ENCODE results near the gene STPG2.

DNA sequence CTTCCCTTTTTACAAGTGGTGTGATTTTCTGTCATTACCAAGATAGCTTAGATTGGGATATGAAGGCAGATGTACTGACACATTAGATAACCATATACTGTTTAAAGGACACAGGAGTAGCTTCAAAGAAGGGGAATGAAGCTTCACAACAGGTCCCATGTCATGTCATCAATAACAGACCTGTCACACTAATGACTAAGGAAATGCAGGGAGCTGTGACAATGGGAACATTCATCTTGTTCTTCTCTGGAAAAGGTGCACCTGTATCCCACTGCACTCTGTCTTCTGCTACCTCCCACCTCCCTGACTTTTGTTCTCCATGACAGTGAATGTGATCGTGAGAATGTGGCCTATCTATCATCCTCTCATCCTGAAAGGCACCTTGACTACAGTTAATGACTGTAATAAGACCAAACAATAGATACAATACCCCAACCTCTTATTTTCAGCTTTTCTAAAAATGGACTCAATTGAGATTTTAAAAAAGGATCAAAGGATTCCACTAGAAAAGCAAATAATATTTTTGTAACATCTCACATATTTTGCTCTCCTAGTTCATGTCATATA lies 472.5 kb downstream of the STPG2 start:
- TF ChIP-seq SP1 (IDR thresholded peaks at IDR 0.05) = no peak
- TF ChIP-seq, protein P1, sequence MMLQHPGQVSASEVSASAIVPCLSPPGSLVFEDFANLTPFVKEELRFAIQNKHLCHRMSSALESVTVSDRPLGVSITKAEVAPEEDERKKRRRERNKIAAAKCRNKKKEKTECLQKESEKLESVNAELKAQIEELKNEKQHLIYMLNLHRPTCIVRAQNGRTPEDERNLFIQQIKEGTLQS (IDR thresholded peaks at IDR 0.05) = no peak
- TF ChIP-seq YY1 (IDR thresholded peaks at IDR 0.05) = no peak
- no peak for TF ChIP-seq TAF1 (conservative IDR thresholded peaks at IDR 0.05)

Data from liver (tissue), 2 donors.